Ishikawa (cell line): Measurements from ENCODE around the gene MRFAP1L1.

Source experiments
- CEBPB ChIP-seq: IDR thresholded peaks from 2 replicates; pipeline ENCODE4 v1.6.1; 2012
- CREB1 ChIP-seq: IDR thresholded peaks from 2 replicates; pipeline ENCODE4 v1.6.1; 2012; ENCODE audit warnings: low read depth
- EGR1 ChIP-seq: IDR thresholded peaks from 2 replicates; pipeline ENCODE4 v1.6.1; 2012
- EP300 ChIP-seq: IDR thresholded peaks from 2 replicates; pipeline ENCODE4 v1.6.1; 2012; ENCODE audit warnings: borderline replicate concordance
- FOXM1 ChIP-seq: IDR thresholded peaks from 2 replicates; pipeline ENCODE4 v1.6.1; 2012; ENCODE audit warnings: low read depth, borderline replicate concordance
- MAX ChIP-seq: IDR thresholded peaks from 2 replicates; pipeline ENCODE4 v1.6.1; 2012
- NFIC ChIP-seq: IDR thresholded peaks from 2 replicates; pipeline ENCODE4 v1.6.1; 2012
- RAD21 ChIP-seq: IDR thresholded peaks from 2 replicates; pipeline ENCODE4 v1.6.1; 2012; ENCODE audit warnings: low read depth
- REST ChIP-seq: IDR thresholded peaks from 2 replicates; pipeline ENCODE4 v1.6.1; 2012; ENCODE audit warnings: low read depth, mild to moderate bottlenecking
- TAF1 ChIP-seq: IDR thresholded peaks from 2 replicates; pipeline ENCODE4 v1.6.1; 2012; ENCODE audit warnings: low read depth, mild to moderate bottlenecking
- TCF12 ChIP-seq: IDR thresholded peaks from 2 replicates; pipeline ENCODE4 v1.6.1; 2012; ENCODE audit warnings: low read depth
- TEAD4 ChIP-seq: IDR thresholded peaks from 2 replicates; pipeline ENCODE4 v1.6.1; 2012
- USF1 ChIP-seq: IDR thresholded peaks from 2 replicates; pipeline ENCODE4 v1.6.1; 2012
- YY1 ChIP-seq: IDR thresholded peaks from 2 replicates; pipeline ENCODE4 v1.6.1; 2012; ENCODE audit warnings: low read depth
- ZBTB7A ChIP-seq: IDR thresholded peaks from 2 replicates; pipeline ENCODE4 v1.6.1; 2012; ENCODE audit warnings: low read depth

The MRFAP1L1 gene

GRCh38 chr4:6709230-6710114 is at the start of gene MRFAP1L1:
Gene MRFAP1L1, minus strand, starts transcription at chr4:6709865. Its CDS starts 236 bp downstream, at chr4:6709629.
- TF ChIP-seq EGR1 (no peak), TCF12 (peak; percentile 42; the same call in 1 of the 2 replicates), TEAD4 (peak; percentile 52), NFIC (peak; percentile 34; the same call in 1 of the 2 replicates), CREB1 (peak; percentile 41), FOXM1 (no peak), RAD21 (no peak), YY1 (peak; percentile 95), REST (0 out of 2 replicates have a peak, but pooled peaks have one; percentile 19), USF1 (peak; percentile 29; the same call in 1 of the 2 replicates), CEBPB (no peak), MAX (peak; percentile 91), TAF1 (peak; percentile 93), EP300 (no peak), ZBTB7A (no peak)

- TF ChIP-seq TEAD4 (no peak), EGR1 (no peak), REST (no peak), ZBTB7A (no peak)
Observed at GRCh38 chr4:6758728-6759127, 49.1 kb upstream of the MRFAP1L1 start.

- TF ChIP-seq ZBTB7A, result no peak
Observed at GRCh38 chr4:6755088-6755753, 45.6 kb upstream of the MRFAP1L1 start.

GRCh38 chr4:6754481-6755087 is 44.9 kb upstream of the MRFAP1L1 start:
- no peak for TF ChIP-seq CEBPB
- no peak for TF ChIP-seq TAF1
- TF ChIP-seq TCF12, result no peak
- no peak for TF ChIP-seq MAX
- no peak for TF ChIP-seq FOXM1
- no peak for TF ChIP-seq EGR1
- TF ChIP-seq YY1, result no peak
- TF ChIP-seq REST, result no peak
- no peak for TF ChIP-seq NFIC
- no peak for TF ChIP-seq CREB1
- no peak for TF ChIP-seq RAD21
- TF ChIP-seq TEAD4, result no peak
- no peak for TF ChIP-seq ZBTB7A
- TF ChIP-seq EP300, result no peak
- TF ChIP-seq USF1, result no peak
